GM20431 (cell line): ENCODE measurements around the gene C1orf50.
"Not testable (repeated sequence)": the region's sequence is repeated elsewhere in the genome, so short reads cannot be mapped to it uniquely, and the experiment has no call there.

ENCODE experiments used
- in situ Hi-C: fragments of 300-500 bp; cut with MseI, MboI; formaldehyde crosslinking; loops from one replicate; pipeline ENCODE4 v1.15.0; 2020; ENCODE audit warnings: low sequenced_read_pairs; ENCODE audit not compliant: unreplicated experiment

The C1orf50 gene

DNA sequence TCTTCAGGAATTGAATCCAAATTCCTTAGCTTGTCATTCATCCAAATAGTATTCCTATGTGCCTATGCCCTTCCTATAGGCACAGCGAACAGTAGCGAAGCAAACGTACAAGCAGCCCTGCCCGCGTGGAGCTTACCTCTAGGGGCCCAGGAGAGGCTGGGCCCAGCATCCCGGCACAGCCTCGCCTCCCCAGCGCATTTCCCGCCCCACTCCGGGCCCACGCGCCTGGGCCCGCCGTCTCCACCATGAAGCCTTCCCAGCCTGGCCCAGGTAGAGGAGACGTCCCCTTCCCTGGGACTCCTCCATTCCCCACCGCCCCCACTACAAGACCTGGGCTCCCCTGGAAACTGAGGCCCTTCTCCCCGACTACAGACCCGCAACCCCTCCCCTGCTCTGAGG is 17.5 kb downstream of the C1orf50 start:
- in situ Hi-C loops: loop anchor here (25.0 kb wide), 1 partner anchor 278 kb away; no protein-coding TSS in a partner anchor

- in situ Hi-C loops: loop anchor here (25.0 kb wide), 1 partner anchor 277 kb away; no protein-coding TSS in a partner anchor
Measured at GRCh38 chr1:42784946-42785693, 18.1 kb downstream of the C1orf50 start, which contains the start of gene TMEM269. TMEM269 (plus strand) TSS chr1:42784991; CDS start chr1:42789894, 4,903 bp downstream.

- in situ Hi-C loops: loop anchor here (25.0 kb wide), 1 partner anchor 276 kb away; no protein-coding TSS in a partner anchor
Measured at GRCh38 chr1:42786097-42786496, 19.0 kb downstream of the C1orf50 start.

- in situ Hi-C loops: loop anchor here (25.0 kb wide), 1 partner anchor 274 kb away; no protein-coding TSS in a partner anchor
Measured at GRCh38 chr1:42788021-42788420, 21.0 kb downstream of the C1orf50 start.

GRCh38 chr1:42793824-42794223 is 26.8 kb downstream of the C1orf50 start:
- in situ Hi-C loops: loop anchor here (25.0 kb wide), 1 partner anchor 268 kb away; no protein-coding TSS in a partner anchor

DNA sequence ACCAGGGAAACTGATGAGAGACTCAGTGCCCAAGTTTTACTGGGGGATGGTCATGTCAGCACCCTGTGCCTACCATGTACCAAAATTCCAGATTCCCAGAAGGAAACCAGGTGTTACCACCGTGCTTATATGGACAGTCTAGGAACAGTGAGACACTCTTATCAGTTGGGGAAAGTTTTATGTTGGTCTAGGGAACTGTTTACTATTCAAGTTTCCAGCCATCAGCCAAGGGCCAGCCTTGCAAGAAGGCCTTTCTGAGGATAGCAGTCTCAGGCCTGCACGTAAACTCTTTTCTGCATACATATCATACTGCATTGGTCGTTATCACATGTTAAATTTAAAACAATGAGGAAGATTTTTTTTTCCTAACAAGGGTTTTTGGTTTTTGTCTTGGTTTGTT is 30.4 kb downstream of the C1orf50 start:
- in situ Hi-C loops: loop anchor here (25.0 kb wide), 1 partner anchor 265 kb away; no protein-coding TSS in a partner anchor

DNA sequence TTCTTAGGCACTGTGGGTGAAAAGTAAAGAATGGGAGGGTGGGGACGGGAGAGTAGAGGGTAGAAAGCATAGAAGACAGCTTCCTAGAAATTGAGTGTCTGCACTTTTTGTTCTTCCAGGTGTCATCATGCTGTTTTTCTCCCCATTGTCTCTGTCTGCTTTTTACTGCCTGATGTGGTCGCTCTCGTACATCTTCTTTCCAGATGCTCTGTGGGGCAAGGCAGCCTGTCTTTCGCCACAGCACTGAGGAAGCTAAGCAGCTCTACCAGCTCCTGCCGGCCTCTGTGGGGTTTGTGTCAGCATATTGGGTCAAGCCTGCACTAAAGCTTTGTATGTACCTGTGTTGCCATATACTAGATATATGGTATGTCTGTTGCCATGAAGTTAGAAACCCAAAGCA is 30.9 kb downstream of the C1orf50 start:
- in situ Hi-C loops: loop anchor here (25.0 kb wide), 1 partner anchor 264 kb away; no protein-coding TSS in a partner anchor

DNA sequence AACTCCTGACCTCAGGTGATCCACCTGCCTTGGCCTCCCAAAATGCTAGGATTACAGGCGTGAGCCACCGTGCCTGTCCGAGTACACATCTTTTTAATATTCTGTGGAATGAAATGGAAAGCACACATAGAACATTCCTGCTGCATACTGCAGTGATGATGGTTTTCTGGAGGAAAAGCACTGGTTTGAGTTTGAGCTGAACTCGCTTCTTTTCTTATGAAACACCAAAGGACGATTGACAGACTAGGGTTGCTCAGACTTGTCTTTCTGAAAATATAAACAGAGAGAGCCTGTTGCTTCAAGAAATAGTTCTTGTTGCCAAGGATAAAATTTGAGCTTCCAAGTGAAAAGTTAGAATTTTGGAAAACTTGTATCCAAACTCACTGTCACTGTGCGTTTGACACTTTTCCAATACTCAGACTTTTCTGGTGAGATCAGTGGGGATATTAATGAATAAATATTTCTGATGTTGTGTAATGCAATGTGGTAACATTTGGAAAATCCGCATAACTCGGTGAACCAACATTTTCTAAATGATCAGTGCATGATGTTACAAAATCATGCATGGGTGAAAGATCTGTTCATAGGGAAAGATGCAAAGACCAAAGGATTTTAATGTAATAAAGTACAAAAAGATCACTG is 34.9 kb downstream of the C1orf50 start:
- in situ Hi-C loops: no loop called here

- in situ Hi-C loops: no loop called here
Measured at GRCh38 chr1:42806171-42806570, 39.1 kb downstream of the C1orf50 start.

- in situ Hi-C loops: no loop called here
Measured at GRCh38 chr1:42806593-42806992, 39.5 kb downstream of the C1orf50 start.

- in situ Hi-C loops: no loop called here
Measured at GRCh38 chr1:42807056-42807668, 40.1 kb downstream of the C1orf50 start.

DNA sequence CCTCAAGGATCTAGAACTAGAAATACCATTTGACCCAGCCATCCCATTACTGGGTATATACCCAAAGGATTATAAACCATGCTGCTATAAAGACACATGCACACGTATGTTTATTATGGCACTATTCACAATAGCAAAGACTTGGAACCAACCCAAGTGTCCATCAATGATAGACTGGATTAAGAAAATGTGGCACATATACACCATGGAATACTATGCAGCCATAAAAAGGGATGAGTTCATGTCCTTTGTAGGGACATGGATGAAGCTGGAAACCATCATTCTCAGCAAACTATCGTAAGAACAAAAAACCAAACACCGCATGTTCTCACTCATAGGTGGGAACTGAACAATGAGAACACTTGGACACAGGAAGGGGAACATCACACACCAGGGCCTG is 47.8 kb downstream of the C1orf50 start:
- in situ Hi-C loops: not testable (repeated sequence)

DNA sequence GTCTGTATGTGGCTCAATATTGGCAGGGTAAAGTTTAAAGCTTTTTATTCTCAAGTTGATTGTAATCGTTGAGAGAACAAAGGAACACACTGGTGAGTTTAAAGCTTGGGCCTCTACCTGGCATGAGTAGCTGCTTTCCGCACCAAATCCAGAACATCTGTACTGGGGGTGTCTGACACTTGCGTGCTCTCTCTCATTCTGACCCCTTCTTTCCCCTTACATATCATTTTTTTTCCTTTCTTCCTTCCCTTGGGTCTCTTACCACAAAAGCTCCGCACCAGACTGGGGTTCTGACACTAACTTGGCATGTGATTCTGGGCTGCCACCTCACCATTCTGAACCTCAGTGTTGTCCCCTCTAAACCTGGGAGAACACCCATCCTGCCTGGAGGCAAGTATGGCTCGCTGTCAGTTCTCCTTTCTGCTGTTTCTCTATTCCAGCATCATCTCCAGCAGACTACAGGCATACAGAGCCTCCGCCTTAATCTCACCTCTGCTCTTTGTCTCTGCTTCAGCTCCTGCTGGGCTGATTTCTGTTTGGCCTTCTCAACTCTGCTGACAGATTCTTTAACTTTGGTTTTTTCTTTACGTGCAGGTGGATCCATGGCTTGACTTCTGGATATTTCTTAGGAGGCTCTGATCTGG is 49.0 kb downstream of the C1orf50 start:
- in situ Hi-C loops: no loop called here

GRCh38 chr1:42816585-42817439 is 49.8 kb downstream of the C1orf50 start, which contains the start of the genes ERMAP and SVBP:
ERMAP (plus strand) TSS chr1:42817122; CDS start chr1:42830449, 13,327 bp downstream.
SVBP (minus strand) TSS chr1:42817397; CDS start chr1:42816544, 853 bp downstream.
- in situ Hi-C loops: no loop called here

GRCh38 chr1:42817440-42817767 is 50.4 kb downstream of the C1orf50 start:
- in situ Hi-C loops: no loop called here

GRCh38 chr1:42817976-42818375 is 50.9 kb downstream of the C1orf50 start:
- in situ Hi-C loops: no loop called here

DNA sequence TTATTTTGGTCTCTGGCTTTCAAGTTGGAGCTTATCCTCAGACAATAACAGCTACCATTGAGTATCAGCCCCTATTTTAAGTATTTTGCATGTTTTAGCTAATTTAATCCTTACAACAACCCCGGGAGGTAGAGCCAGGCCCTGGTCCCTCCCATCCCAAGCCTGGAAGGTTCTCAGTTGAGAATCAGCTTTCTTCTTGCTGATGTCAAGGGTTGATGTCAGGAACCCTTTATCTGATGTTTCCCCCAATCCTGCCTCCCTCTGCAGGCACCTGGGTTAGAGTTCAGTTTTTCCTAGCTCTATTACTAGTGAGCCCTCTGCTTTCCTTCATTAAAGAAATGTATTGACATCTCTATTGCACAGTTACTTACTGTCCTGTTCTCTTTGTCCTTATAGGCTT is 53.8 kb downstream of the C1orf50 start:
- in situ Hi-C loops: no loop called here

DNA sequence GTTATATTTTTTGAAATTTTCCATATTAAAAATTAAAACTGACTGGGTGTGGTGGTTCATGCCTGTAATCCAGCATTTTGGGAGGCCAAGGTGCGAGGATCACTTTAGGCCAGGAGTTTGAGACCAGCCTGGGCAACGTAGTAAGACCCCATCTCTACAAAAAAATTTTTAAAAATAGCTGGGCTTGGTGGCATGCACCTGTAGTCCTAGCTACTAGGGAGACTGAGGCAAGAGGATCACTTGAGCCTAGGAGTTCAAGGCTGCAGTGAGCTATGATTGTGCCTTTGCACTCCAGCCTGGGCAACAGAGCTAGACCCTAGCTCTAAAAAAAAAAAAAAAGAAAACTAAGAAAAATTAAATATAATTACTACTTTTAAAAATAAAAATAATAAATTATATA is 54.6 kb downstream of the C1orf50 start:
- in situ Hi-C loops: no loop called here

DNA sequence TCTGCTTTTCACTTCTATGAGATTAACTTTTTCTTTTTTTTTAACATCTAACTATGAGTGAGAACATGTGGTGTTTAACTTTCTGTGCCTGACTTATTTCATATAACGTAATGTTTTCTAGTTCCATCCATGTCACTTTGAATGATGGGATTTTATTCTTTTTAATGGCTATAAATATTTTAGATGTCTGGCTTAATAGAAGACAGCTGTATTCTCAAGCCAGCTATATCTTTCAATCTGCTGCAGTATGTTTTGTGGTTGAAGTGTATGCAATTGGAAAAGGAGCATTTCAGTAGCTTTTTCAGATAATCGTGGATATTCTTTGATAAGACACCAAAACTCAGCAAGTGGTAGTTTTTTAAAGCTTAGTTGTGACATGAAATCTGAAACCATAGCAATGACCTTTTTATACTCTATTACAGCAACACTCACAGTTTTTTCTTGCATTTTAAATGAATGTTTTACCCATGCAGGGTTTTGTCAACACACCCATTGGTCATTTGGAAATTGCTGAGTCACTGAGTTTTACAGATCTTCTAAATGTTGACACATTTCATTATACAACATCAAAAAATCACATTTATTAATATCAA is 55.8 kb downstream of the C1orf50 start:
- in situ Hi-C loops: no loop called here
